ENCODE results near the gene RNF223.
"Not testable (repeated sequence)": the region's sequence is repeated elsewhere in the genome, so short reads cannot be mapped to it uniquely, and the experiment has no call there.

Gene RNF223

GRCh38 chr1:1059494-1060280 lies 14.4 kb downstream of the RNF223 start:
- DNase-seq (ENCODE audit: low read depth), result peak; percentile 84

- no peak for DNase-seq (ENCODE audit: low read depth)
Measured at GRCh38 chr1:1058921-1059493, 15.1 kb downstream of the RNF223 start.

- no peak for DNase-seq (ENCODE audit: low read depth)
Measured at GRCh38 chr1:1058088-1058905, 15.8 kb downstream of the RNF223 start.

- not testable (repeated sequence) for DNase-seq (ENCODE audit: low read depth)
Measured at GRCh38 chr1:1057769-1058087, 16.4 kb downstream of the RNF223 start.

GRCh38 chr1:1055841-1056736 lies 18.0 kb downstream of the RNF223 start:
- DNase-seq (ENCODE audit: low read depth), result no peak

- no peak for DNase-seq (ENCODE audit: low read depth)
Measured at GRCh38 chr1:1054971-1055370, 19.1 kb downstream of the RNF223 start.

GRCh38 chr1:1054099-1054700 lies 19.9 kb downstream of the RNF223 start:
- no peak for DNase-seq (ENCODE audit: low read depth)

- no peak for DNase-seq (ENCODE audit: low read depth)
Measured at GRCh38 chr1:1053682-1054081, 20.4 kb downstream of the RNF223 start.

GRCh38 chr1:1053022-1053421 lies 21.1 kb downstream of the RNF223 start:
- DNase-seq (ENCODE audit: low read depth), result no peak

- DNase-seq (ENCODE audit: low read depth), result no peak
Measured at GRCh38 chr1:1052003-1052840, 21.9 kb downstream of the RNF223 start.

- DNase-seq (ENCODE audit: low read depth), result no peak
Measured at GRCh38 chr1:1051127-1051810, 22.8 kb downstream of the RNF223 start.

GRCh38 chr1:1050577-1051052 lies 23.5 kb downstream of the RNF223 start:
- no peak for DNase-seq (ENCODE audit: low read depth)

- DNase-seq (ENCODE audit: low read depth), result no peak
Measured at GRCh38 chr1:1049318-1050165, 24.6 kb downstream of the RNF223 start.

GRCh38 chr1:1048765-1049164 lies 25.3 kb downstream of the RNF223 start:
- no peak for DNase-seq (ENCODE audit: low read depth)

GRCh38 chr1:1047963-1048362 lies 26.1 kb downstream of the RNF223 start:
- DNase-seq (ENCODE audit: low read depth), result no peak

- no peak for DNase-seq (ENCODE audit: low read depth)
Measured at GRCh38 chr1:1047407-1047806, 26.7 kb downstream of the RNF223 start.

GRCh38 chr1:1046767-1047166 lies 27.3 kb downstream of the RNF223 start:
- no peak for DNase-seq (ENCODE audit: low read depth)

- no peak for DNase-seq (ENCODE audit: low read depth)
Measured at GRCh38 chr1:1046243-1046642, 27.9 kb downstream of the RNF223 start.

GRCh38 chr1:1045129-1045528 lies 29.0 kb downstream of the RNF223 start:
- DNase-seq (ENCODE audit: low read depth), result no peak

Measured in stimulated activated CD8-positive, alpha-beta memory T cell treated with anti-CD3 and anti-CD28 coated beads, Interleukin-15, amount 100 ng/mL, for 1 hour (primary cell).